Lower leg skin (tissue), 3 donors: ENCODE measurements around the gene PKD2L2.

Experiments used
- POLR2A ChIP-seq, 2 donors: fragments of 450-650 bp; IDR thresholded peaks; one replicate each; pipeline ENCODE4 v1.6.1; 2016 to 2017; ENCODE audit warnings: antibody characterized with exemption in 2 of 2, mild to moderate bottlenecking in 1 of 2, moderate library complexity in 1 of 2
- TF ChIP-seq, protein P1 (sequence below), 3 donors: fragments of 450-650 bp; IDR thresholded peaks; one replicate each; pipeline ENCODE4 v1.5.1; 2016; ENCODE audit warnings: antibody characterized with exemption in 3 of 3, mild to moderate bottlenecking in 3 of 3, moderate library complexity in 2 of 3

DNA sequence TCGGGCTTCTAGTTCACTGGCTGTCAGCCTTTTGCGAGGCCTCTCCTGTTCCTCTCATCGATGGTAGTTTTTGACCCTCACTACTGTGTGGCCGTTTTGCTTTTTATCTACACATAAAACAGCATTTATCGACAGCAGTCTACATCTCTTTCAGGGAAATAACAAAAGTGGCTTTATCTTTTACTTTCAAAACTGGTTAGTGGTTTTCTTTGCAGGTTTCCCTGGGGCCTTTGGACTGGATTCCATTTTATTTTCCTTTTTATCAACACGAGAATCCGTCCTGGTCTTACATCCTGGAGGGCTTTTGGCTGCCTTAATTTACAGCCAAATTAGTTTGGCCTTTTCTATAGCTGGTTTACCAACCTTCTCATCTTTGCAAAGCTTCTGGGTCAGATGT lies 793 bp upstream of the PKD2L2 start:
- TF ChIP-seq, protein P1, sequence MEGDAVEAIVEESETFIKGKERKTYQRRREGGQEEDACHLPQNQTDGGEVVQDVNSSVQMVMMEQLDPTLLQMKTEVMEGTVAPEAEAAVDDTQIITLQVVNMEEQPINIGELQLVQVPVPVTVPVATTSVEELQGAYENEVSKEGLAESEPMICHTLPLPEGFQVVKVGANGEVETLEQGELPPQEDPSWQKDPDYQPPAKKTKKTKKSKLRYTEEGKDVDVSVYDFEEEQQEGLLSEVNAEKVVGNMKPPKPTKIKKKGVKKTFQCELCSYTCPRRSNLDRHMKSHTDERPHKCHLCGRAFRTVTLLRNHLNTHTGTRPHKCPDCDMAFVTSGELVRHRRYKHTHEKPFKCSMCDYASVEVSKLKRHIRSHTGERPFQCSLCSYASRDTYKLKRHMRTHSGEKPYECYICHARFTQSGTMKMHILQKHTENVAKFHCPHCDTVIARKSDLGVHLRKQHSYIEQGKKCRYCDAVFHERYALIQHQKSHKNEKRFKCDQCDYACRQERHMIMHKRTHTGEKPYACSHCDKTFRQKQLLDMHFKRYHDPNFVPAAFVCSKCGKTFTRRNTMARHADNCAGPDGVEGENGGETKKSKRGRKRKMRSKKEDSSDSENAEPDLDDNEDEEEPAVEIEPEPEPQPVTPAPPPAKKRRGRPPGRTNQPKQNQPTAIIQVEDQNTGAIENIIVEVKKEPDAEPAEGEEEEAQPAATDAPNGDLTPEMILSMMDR (IDR thresholded peaks at IDR 0.05), result no peak
- TF ChIP-seq POLR2A (IDR thresholded peaks at IDR 0.05), result no peak
